ENCODE measurements around the gene ANKRD12.

GRCh38 chr18:9278028-9278427 lies 141.4 kb downstream of the ANKRD12 start:
- TF ChIP-seq CTCF (IDR thresholded peaks at IDR 0.05): no peak
- TF ChIP-seq POLR2A (IDR thresholded peaks at IDR 0.05): no peak
